Stimulated activated CD4-positive, alpha-beta T cell treated with anti-CD3 and anti-CD28 coated beads, Interleukin-15, amount 100 ng/mL, for 1 hour (primary cell): ENCODE results near the gene CALD1.
A peak's percentile ranks its signal among the peaks of the same experiment; 100 is the strongest.

Source experiments
- DNase-seq, 2 donors: peaks; one replicate each; pipeline ENCODE4 v3.0.0-alpha.2; 2020; ENCODE audit warnings: low read depth in 1 of 2, low spot score in 1 of 2

Gene CALD1, protein sequence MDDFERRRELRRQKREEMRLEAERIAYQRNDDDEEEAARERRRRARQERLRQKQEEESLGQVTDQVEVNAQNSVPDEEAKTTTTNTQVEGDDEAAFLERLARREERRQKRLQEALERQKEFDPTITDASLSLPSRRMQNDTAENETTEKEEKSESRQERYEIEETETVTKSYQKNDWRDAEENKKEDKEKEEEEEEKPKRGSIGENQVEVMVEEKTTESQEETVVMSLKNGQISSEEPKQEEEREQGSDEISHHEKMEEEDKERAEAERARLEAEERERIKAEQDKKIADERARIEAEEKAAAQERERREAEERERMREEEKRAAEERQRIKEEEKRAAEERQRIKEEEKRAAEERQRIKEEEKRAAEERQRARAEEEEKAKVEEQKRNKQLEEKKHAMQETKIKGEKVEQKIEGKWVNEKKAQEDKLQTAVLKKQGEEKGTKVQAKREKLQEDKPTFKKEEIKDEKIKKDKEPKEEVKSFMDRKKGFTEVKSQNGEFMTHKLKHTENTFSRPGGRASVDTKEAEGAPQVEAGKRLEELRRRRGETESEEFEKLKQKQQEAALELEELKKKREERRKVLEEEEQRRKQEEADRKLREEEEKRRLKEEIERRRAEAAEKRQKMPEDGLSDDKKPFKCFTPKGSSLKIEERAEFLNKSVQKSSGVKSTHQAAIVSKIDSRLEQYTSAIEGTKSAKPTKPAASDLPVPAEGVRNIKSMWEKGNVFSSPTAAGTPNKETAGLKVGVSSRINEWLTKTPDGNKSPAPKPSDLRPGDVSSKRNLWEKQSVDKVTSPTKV

DNA sequence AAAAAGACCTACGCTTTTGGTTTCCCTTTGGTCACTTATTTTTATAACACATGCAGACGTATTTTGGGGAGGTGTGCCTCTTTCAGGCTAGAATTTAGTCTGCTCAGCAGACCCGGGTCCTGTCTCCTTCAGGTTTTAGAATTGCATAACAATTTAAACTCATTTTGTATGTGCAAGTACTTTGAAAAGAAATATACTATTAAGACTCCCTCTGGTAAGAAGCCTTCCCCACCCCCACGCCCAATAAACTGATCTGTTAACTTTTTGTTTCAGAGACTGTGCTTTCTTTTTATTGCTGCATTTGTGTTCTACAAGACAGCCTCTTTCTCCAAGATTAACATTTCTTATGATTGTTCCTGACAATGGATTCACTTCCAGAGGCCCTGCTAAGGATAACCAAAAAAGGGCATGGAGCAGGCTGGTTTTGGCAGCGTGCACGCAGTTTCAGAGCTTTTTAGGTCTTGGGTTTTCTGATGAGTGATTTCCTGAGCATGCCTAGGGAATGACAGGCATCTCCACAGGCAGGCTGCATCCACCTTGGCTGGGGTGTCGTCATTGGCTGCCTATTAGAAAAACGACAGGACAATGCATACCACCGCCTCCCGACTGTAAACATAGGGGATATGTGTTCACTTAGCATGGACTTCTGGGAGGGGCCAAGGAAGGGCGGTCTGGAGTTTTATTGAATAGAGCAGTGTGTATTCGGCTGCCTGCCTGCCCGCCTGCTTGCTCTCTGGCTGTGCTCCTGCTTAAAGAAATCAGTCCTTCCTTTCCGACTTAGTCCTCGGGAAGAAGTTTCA, at the start of gene CALD1:
Gene CALD1 (plus strand): TSS at position 694 of the 800 bp plus-strand sequence. CDS start 88,100 bp downstream, outside the sequence.
- DNase-seq = no peak

DNA sequence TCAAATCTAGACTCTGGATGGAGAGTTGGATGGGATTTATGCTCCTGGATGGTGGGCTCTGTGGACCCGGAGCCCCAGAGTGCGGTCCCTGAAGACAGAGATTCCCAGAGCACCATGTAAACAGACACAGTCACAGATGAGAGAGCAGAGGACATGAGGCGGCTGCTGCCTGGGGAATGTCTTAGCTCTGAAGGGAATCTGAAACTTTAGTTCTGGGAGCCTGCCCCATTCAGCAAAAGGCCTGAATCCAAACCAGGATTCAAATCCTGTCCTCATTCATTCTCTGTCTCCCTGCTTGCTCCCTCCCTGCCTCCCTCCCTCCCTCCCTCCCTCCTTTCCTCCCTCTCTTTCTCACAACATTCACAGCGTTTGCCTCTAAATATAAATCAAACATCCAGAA, 49.5 kb upstream of the CALD1 start:
- no peak for DNase-seq

DNA sequence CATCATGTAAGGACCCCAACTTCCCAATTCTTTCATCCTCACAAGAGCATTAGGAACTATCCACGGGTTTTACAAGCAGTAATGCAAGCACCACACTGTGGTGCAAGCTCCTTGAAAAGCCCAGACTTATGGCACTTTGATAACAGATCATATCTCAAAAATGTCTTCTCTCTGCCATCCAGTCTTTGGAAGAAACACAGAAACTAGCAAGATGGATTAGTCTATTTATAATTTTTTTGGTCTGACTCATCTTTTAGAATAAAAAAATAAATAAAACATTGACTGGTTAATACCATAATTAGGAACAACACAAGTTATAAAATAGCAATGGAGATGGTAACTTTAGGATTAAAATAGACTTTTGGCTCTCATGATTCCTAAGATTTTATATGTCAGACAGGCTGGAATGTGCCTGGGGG, 49.0 kb upstream of the CALD1 start:
- no peak for DNase-seq

DNA sequence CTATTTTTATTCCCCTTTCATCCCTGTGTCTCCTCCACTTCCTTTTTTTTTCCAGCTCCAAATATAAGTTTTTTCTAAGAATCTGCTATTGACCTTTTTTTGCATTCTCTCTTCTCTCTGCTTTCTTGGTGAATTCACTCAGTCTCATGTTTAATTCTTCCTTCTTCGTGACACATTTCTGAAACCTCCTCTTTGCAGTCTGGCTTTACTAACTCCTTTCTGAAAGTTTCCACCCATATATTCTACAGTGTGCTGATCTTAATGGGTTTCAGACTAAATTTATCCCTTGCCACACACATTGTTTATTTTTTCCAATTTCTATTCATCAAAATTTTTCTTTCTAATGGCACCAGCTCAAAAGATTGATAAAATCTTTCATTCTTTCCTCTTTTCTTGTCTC, 47.8 kb upstream of the CALD1 start:
- DNase-seq = no peak

DNA sequence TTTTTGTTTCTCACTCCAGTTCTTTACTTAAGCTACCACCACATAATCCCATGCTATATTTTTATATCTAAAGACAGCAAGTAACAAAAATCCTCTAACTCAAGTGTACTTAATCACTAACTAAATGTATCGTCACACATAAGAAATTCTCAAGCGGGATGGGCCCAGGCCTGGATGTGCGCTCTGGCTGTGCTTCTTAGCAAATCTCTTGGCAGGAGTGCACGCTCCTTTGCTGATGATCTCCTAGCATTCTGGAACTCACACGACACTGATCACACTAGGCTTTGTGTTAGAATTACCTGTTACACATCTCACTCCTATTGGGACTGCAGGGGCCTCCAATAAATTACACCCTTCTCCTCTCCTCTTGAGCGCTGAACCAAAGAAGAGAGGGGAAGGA, 46.7 kb upstream of the CALD1 start:
- no peak for DNase-seq

DNA sequence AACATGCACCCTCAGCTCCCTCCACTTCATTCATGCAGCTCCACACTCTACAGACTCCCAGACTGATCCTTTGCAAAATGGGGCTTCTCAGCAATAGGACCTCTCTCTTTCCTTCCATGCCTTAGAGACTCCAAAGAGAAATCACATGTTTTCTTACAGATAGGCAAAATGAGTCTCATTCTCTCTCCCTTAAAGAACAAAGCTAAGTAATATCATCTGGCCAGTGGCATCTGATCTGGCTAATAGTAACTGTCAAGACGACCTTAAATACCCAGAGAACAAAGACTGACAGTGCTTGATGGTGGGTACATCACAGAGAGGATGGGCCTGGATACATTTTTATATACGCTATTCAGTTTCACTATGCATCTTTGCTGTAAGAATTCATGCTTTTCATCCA, 43.1 kb upstream of the CALD1 start:
- DNase-seq = no peak

DNA sequence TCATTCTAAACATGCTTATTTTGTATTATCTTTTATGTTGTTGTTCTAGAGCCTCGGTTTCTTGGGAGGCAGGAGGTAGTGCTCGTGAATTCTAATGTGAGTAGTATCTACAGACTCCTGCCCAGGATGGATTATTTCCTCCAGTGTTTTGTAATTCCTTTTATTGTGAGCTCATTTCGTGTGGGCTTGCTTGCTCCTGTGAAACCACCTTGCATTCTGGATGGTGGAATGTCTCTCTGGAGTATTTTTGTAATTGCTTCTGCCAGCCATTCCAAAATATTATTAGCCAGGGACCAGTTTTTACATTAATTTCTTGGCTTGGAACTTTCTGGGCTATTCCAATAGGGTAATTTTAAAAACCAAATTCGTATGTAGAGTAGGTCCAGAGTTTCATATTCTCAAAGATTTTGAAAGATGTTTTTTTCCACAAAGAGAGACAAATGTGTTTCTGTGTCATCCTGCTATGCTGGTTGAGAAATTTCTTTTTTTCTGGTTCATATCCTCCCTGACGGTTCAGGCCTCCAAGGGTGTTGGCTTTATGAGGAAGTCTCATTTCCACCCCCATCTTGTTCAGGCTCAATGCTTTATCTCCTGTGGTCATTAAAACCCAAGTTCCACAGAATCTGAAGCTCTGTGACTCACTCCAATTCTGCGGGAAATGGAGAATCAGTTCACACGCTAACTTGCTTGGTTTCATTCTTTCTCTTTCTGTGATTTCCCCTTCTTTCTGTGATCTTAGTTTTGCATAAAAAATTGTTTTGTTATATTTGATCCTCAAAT, 41.7 kb upstream of the CALD1 start:
- DNase-seq = no peak

DNA sequence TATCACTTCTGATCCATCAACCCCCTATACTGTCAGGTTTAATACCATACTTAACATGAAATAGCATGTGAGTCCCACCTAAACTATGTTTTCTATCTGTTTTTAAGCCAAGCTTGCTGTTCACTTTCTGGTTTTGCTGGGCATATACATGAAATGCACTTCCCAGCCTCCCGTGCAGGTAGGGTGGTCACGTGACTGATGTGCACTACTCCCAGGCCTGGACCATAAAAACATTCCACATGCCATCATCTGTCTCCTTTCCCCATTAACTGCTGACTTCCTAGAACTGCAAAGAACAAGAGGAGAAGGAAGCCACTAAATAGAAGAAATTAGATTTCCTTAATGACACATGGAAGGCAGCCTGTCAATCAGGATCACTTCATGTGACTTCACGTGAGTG, 40.1 kb upstream of the CALD1 start:
- DNase-seq = no peak

DNA sequence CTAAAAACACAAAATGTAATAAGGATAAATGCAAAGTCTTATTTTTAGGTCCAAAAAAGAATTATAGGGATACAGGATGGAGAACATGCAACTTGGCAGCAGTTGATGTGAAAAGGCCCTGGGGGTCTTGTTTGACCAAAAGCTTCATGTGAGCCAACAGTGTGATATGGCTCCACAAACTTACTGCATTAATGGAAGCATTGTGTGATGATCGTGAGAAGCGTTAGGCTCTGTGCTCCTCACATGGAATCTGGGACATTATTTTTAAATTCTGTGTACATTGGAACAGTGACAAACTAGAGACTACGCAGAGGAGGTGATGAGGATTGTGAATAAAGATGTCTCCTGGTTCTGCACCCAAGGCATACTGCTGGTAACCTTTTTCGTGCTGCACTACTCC, 39.1 kb upstream of the CALD1 start:
- no peak for DNase-seq

DNA sequence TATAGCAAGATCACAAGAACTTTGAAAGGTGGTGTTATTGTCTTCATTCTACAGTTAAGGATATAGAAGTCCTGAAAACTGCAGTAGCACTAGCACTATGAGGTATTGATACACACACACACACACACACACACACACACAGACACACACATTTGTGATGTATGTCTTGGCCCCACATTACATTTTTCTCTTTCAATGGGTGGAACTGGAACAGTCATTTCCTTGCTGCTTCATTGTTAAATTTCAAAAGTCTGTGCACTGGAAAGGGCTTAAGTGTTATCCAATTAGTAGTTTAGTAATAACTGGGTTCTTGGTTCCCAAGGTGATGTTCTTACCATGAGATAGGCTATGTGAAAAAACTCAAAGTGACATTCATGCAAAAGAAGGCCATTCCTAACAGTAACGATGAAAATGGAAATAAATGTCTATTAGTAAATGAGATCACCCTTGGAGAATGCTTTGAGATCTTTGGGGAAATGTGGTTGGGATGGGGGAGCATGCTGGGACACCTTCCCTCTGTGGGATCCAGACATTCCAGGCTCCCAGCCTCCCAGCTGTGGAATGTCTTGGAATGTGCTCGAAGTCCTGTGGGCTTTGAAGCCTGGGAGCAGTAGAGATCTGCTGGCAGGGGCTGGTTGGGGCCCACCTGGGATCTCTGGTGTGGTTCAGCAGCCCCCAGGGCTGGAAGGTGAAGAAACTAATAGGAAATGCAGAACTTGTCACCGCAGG, 37.4 kb upstream of the CALD1 start:
- no peak for DNase-seq

DNA sequence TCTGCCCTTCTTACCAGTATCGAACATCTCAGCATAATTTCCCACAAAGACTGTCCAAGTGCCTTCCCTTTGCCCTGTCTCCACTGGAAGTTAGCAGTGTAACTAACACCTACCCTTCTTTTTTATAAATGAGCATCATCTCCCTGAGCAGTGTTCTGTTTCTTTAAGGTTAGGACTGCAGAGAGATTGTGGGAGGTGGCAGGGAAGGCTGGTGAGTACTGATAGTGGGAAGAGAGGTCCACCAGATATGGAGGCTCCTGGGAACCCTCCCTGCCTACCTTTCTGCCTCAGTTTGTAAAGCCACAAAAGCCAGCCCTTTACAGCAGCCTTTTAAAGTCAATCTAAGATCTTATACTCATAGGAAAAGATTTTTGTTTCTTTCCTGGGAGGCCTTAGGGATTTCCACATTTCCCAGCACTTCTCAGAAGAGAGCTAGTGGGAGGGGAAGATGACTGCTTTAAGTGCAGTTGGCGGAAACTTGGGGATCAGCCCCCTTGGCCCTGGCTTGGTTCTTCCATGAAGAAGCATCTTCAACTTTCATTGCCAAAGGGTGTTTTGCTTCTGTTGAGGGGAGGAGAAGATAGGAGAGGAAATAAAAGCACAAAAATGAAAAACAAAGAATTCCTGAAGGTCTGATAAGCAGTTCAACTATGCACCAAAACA, 36.6 kb upstream of the CALD1 start:
- DNase-seq = no peak

DNA sequence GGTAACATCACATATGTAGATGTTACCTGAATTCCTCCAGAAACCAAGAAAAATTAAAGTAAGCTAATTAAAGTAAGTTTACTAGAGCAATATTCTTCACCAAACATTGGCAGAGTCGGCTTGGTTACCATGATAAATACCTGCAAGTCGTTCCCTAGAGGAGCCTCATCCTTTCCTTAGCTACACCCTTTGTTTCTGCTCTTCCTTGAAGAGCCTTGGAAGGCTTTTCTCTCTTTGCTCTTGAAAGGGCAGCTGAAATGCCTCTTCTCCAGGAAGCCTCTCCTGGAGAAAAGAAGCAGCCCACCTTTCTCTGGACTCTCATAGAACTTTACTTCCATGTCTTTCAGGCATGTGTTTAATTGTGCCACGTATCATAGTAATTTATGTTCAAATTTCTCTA, 34.9 kb upstream of the CALD1 start:
- no peak for DNase-seq

DNA sequence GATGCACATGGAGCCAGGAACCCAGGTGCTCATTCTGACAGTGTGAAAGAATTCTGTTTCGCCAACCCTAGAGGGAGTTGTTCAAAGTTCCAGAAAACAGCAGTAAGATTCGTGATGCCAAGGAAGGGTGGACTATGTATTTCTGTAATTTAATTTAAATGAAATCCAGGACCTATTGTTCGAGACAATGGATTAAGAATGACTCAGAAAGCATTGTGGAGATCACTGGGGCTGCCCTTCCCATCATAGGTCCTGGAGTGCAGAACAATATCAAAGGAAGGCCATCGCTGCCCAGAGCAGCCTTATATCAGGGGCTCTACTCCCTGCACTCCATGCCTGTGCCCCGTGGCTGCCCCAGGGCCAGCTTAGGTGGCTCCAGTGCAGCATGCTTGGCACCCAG, 32.1 kb upstream of the CALD1 start:
- no peak for DNase-seq

DNA sequence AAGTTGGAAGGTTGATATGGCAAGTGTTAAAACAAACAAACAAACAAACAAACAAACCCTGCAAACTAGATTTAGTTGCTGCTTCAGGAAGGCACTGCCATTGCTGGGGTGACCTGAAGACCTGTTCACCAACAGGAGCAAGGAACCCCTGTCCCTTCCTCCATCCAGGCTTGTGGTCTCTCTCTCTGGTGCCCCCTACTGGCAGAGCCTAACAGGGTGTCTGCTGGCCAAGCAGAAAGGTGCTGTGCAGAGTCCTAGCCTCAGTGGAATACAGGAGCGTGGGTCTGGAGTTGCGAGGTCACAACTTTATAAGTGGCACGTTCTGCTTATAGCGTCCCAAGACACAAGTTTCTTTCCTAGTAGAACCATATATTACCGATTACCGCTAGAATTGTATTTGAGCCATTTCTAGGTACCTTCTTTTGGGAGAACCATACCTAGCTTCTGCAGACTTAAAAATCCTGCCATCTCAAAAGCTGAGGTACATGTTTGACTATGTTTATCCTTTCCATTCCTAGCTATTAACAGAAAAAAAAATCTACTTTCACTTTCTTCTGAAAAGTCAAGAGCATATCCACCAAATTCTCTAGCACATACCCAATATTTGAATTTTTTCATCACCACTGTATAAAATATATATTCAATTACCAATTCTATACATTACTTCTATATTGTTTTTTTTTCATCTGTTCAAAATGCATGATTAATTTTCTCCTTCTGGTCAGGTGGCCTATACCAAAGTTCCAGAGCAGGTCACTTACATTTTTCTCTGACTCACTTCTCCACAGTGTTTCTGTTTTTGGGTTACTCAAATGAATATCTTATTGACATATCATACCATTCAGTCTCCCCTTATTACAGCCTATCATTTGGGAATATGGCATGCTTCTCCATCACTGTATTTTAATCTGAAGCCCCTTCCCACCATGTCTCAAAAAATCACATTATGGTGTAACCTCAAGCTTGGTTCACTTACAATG, 29.1 kb upstream of the CALD1 start:
- DNase-seq = peak; percentile 10 to 21

DNA sequence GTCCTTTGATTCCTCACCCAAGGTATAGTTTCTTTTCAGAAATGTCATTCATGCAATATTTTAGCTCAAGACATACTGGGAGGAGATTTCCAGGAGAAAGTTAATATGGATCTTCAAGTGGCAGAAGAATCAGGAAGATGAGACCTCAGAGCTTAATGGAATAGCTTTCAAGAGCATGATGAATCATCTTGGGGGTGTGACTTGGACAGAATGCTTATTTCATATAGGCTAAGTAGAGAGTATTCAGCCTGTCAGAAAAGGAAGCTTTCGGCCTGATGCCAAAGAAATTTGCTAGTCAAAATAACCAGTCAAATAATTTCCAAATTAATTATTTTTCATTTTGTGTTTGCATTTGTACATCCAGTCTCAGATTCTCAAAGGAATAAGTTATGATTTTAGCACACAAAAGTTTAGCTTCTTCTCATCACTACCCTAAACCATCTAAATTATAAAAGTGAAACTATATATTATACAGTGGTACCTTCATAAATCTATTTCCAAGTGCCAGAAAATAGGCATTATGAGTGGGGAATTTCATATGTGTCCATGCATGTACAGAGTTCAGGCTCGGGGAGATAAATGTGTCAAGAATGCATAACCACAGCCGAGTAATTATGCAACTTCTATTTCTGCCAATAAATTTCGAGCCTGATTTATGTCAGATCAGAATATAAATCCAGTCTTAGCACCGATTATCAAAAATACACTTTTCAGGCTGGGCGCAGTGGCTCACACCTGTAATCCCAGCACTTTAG, 27.3 kb upstream of the CALD1 start:
- DNase-seq = no peak

DNA sequence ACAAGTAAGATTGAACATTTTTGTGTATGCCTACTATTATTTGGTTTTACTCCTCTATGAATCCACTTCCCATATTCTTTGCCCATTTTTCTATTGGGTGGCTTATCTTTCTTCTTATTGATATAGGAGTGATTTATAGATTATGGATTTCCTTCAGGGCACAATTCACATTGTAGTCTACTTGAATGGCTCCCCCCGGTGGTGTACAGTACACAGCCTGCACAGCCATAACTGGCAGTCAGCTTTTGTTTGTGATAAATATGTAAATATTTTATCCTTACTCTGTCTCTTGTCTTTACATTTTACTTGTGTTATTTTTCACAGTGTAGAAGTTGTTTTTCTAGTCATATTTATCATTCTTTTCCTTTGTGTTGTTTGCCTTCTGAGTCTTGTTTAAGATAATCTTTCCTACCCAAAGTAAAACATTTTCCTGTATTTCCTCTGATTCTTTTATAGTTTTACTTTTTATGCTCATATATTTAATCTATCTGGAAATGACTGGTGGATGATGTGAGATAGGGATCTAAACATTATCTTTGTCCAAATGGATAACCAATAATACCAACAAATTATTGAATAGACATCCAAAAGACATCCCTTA, 23.9 kb upstream of the CALD1 start:
- no peak for DNase-seq

DNA sequence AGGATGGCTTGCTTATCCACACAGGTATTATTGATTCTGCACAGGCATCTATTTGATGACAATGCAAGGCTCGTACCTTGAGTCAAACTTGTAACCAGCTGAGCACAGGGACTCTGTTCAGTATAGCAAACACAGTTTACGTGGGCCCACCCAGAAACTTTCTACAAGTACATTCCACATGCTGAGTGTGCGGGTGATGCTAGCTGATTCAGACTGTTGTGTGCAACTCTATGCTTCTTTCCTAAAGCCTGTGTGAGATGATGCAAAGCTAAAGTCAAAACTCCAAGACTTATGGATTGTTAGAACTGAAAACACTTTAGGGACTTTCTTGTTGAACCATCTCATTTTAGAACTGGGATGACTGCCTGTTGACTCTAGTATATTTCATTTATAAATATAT, 21.5 kb upstream of the CALD1 start:
- no peak for DNase-seq
